SW480 (cell line): ENCODE results near the gene SH3GL1.

ENCODE experiments used
- DNase-seq: peaks from one replicate; pipeline ENCODE4 v3.0.0-alpha.2; 2016; ENCODE audit warnings: low spot score

Gene SH3GL1

GRCh38 chr19:4400135-4400936 lies at the start of gene SH3GL1:
TSS of gene SH3GL1 (minus strand) at chr19:4400547. CDS start at chr19:4400368, 179 bp downstream.
- DNase-seq, result peak; percentile 82

- no peak for DNase-seq
Observed at GRCh38 chr19:4449639-4450028, 49.3 kb upstream of the SH3GL1 start.

- DNase-seq, result no peak
Observed at GRCh38 chr19:4449022-4449638, 48.8 kb upstream of the SH3GL1 start.

- DNase-seq, result no peak
Observed at GRCh38 chr19:4448147-4448985, 48.0 kb upstream of the SH3GL1 start.

GRCh38 chr19:4447327-4448146 lies 47.2 kb upstream of the SH3GL1 start:
- DNase-seq, result no peak

- DNase-seq, result no peak
Observed at GRCh38 chr19:4446704-4447200, 46.4 kb upstream of the SH3GL1 start.

- no peak for DNase-seq
Observed at GRCh38 chr19:4445963-4446703, 45.8 kb upstream of the SH3GL1 start.

GRCh38 chr19:4444765-4445741 lies 44.7 kb upstream of the SH3GL1 start:
- no peak for DNase-seq

GRCh38 chr19:4443966-4444764 lies 43.8 kb upstream of the SH3GL1 start:
- DNase-seq, result no peak

- DNase-seq, result no peak
Observed at GRCh38 chr19:4443188-4443587, 42.8 kb upstream of the SH3GL1 start.

- DNase-seq, result no peak
Observed at GRCh38 chr19:4442819-4443146, 42.4 kb upstream of the SH3GL1 start.

GRCh38 chr19:4441994-4442818 lies 41.9 kb upstream of the SH3GL1 start:
- no peak for DNase-seq

GRCh38 chr19:4439243-4439642 lies 38.9 kb upstream of the SH3GL1 start:
- DNase-seq, result no peak

GRCh38 chr19:4437103-4437502 lies 36.8 kb upstream of the SH3GL1 start:
- DNase-seq, result no peak

- no peak for DNase-seq
Observed at GRCh38 chr19:4436231-4436630, 35.9 kb upstream of the SH3GL1 start.

GRCh38 chr19:4434391-4434790 lies 34.0 kb upstream of the SH3GL1 start:
- DNase-seq, result no peak

- DNase-seq, result no peak
Observed at GRCh38 chr19:4432918-4433506, 32.7 kb upstream of the SH3GL1 start.
